GM21390 (cell line): ENCODE measurements around the gene FRAT2.

Source experiments
- ATAC-seq: cut with Tn5 transposase; IDR thresholded peaks from one replicate; pipeline ENCODE4 v1.9.1; 2021; ENCODE audit not compliant: unreplicated experiment

FRAT2 gene, protein sequence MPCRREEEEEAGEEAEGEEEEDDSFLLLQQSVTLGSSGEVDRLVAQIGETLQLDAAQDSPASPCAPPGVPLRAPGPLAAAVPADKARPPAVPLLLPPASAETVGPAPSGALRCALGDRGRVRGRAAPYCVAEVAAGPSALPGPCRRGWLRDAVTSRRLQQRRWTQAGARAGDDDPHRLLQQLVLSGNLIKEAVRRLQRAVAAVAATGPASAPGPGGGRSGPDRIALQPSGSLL

DNA sequence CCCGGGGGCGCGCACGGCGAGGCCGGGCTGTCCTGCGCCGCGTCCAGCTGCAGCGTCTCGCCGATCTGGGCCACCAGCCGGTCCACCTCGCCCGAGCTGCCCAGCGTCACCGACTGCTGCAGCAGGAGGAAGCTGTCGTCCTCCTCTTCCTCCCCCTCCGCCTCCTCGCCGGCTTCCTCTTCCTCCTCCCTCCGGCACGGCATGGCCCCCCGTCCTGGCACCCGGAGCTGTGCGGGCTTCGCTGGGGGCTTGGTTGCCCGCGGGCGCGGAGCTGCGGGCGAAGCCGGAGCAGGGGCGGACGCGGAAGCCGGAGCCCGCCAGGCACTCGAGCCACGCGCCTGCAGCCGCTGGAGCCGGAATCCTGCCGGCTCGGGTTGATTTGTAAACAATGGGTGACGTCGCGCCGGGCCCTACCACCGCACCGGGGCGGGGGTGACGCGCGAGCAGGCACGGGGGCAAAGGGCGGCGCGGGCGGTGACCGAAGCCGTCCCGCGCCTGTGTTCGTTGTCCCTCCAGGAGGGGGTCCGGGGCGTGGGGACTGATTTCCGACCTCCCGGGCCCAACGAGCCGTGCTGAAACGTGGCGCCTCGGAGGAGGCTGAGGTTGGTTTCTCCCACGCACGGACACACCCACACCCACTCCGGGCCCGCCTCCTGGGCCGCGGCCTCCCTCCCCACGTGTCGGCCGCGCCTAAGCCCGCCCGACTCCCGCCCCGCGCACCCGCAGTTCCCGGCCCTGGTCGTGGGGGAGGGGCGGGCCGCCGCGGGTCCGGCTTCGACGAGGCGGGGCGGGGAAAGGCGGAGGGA, at the start of gene FRAT2:
Gene FRAT2 (minus strand): TSS at position 360 of the 806 bp plus-strand sequence. CDS start 157 bp downstream, at position 203.
- ATAC-seq = peak; percentile 83

DNA sequence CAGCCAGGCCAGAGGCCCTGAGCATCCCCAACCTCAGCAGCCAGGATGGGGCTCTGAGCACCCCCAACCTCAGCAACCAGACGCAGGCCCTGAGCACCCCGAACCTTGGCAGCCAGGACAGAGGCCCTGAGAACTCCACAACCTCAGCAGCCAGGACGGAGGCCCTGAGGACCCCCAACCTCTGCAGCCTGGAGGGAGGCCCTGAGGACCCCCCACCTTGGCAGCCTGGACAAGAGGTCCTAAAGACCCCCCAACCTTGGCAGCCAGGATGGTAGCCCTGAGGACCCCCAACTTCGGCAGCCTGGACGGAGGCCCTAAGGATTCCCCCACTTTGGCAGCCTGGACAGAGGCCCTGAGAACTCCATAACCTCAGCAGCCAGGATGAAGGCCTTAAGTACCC, 49.6 kb upstream of the FRAT2 start:
- ATAC-seq = no peak

DNA sequence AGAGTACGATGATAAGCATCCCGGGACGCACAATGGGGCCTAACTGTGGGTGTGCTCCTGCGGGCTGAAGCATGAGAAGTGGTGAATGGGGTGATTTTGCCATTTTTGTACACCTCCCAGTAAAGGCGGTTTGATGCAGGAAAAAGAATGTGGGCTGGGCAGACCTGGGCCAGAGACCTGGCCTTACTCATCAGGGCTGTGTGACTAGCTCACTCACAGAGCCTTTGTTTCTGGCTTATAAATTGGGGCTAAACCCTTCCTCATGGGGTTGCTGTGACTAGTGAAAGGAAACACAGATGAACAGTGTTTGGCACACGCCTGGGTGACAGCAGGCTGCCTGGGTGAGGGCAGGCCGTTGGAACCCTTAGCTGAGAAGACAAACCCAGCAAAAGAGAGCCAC, 48.6 kb upstream of the FRAT2 start:
- no peak for ATAC-seq

DNA sequence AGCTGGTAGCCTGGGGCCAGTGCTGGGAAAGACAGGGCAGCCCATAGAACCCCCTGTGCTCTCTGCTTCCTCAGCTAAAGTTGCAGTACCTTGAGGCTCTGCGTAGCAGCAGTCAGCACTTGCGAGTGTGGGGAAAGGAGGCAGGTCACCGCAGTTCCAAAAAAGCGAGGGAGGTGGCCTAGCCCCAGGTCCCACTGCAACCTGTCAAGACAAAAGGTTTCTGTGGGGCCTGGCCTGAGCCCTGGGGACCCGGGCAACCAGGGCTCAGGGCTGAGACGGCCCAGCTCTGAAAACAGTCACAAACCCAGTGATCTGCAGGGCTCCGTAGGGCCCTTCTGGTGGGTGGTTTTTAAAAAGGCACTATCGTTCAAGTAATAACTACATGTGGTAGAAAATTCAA, 47.1 kb upstream of the FRAT2 start:
- no peak for ATAC-seq

DNA sequence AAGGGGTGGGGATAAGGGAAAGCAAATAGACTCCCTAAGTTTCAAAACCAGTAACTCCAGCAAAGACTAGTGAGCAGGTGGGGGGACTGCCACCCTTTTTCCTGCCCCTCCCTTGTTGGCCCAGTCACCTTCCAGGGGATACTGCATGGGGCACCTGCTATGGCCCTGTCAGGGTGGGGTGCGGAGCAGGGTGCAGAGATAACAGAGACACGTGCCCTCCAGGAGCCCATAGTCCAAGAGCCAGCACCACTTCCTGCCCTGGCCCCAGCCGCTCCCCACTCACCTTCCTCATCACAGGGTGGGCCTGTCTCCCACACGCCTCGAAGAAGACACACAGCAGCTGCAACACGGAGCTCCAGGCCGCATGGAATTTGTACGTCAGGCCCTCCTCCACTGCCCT, 46.0 kb upstream of the FRAT2 start:
- no peak for ATAC-seq

DNA sequence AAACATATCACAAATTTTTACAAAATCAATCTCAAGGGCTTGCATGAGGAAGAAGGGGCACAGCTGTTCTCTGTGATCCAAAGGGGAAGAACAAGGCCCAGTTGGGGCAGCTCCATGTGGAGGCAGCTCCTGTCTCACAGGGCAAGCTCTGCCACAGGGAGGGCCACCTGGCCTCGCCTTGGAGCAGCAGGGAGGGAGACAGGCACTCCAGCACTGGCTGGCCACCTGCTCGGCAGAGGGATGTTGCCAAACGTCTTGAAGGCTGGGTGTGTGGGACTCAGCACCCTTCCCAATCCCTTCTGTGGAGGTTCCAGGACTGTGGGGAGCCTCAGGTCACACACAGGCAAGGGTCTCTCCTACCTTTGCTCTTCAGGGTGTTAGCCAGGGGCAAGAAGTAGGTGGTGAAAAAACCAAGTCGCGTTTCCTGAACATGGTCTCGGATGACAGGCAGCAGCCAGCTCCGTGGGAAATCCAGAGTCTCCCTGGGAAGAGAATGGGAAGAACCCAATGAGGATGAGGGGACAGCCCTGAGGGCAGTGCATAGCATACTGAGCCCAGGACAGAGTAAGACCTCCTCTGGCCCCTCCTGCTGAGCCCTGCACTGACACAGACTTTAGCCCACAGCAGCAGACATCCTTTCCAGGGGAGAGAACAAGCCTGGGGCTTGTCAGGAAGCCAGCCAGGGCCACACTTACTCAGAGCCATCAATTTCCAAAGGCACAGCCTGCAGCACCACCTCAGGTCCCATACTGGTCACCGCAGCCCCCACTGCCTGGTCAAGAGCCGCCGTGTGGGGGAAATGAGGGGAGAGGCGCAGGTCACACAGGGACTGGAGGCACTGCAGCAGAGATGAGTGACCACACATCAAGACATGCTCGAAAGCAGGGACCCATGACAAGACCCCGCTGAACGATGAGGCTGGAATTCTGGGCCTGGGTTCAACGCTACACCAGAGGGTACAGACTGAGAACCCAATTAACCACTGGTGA, 44.7 kb upstream of the FRAT2 start:
- no peak for ATAC-seq

DNA sequence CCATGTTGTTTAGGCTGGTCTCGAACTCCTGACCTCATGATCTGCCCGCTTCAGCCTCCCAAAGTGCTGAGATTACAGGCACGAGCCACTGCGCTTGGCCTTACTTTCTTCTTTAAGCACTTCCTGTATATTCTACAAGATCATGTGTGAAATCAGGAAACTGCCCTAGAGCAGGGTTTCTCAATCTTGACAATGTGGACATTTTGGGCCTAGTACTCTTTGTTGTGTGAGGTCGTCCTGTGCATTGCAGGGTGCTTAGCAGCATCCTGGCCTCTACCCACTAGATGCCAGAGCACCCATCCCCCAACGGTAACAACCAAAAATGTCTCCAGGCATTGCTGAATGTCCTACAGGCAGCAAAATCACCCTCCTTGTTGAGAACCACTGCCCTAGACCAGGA, 41.9 kb upstream of the FRAT2 start:
- no peak for ATAC-seq

DNA sequence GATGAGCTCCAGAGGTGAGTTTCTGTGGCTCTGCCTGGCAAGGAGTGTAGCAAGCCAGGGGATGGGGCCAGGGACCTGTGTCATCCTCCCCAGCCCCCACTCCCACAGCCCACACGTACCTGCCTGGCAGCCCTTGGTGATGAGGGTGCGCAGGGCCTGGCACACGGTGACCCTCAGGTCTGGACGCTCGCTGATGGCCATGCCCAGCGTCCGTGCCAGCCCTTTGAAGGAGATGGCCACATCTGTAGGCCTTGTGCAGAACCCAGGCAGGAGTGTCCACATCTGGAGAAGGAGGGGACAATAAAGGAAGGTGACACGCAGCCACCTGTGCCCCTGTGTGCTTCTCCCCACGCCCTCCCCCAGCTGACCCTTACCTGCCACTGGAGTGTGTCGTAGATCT, 38.9 kb upstream of the FRAT2 start:
- no peak for ATAC-seq

DNA sequence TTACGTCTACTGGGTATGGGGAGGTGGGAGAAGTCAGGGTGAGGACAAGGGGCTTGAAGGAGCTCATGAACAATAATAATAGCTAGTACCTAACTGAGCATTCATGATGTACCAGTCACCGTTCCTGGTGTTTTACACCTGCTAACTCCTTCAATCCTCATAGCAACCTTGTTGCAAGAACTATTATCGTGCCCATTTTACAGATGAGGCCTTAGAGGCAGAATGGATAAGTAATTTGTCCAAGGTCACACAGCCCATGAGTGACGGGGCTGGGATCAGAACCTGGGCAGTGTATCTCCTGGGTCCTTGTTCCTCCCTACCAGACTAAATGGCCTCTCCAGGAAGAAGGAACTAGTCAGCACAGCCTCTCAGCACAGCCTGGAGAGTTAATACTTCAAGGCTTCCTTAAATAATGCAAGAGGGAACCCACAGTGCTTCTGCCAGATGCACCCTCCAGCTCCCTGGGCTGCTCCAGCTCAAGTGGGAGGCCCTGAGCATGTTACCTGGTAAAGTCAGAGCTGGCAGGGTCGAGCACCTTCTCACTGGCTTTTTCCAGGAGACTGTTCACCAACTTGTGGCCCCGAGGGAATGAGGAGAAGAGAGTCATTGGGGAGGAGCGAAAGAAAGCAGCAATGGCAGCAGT, 37.8 kb upstream of the FRAT2 start:
- ATAC-seq = no peak

DNA sequence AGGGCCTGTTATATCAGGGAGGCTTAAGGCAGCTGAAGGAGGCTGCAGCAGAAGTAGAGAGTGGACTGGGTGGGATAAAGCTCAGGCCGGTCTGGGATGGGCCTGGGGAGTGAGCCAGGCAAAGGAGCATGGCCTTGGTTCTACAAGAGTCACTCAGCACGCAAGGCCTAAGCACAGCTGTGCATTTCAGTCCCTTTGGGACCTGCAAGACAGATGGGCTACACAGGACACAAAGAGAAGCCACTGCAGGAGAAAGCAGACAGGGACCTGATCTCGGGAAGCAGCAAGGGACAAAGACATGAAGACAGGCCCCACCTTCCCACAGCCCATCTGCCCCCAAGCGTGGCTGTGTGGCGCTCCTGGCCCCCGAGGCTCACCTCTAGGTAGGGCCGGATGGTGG, 37.2 kb upstream of the FRAT2 start:
- no peak for ATAC-seq

DNA sequence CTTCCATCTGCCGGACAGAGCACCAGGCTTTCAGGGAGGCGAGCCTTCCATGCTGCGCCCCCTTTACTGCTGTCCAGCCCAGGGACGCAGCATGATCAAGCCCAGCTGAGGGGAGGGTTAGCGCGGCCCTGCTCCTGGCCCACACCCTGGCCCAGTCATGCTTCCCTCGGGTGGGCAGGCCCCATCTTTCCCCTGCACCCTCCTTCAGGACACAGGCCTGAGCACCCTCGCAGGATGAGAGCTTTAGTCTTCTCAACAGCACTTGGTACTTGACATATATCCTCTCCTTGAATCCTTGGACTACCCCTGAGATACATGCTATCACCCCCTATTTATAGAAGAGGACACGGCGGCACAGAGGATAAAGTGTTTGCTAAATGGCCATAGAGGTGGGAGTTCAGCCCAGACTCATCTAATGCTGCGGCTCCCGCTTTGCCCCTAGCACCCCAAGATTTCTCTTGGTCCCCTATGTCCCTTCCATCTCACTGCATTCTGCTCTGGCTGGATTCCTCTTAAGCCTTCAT, 32.7 kb upstream of the FRAT2 start:
- ATAC-seq = no peak

DNA sequence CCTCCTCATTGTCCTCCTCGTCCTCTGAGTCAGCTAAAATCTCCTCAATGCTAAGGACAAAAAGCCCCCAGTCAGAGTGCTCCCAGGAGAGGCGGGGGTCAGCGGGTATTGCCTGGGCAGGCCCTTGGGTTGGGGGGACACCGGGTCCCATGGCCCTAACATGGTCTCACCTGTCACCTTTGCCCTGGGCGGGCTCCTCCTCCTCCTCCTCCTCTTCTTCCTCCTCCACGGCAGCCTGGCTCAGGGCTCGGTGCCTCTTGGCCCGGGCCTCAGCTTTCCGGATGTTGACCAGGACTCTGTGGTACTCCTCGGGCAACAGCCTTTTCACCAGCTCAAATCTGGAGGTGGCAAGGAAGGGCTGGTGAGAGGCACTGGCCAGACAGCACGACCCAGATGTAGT, 32.0 kb upstream of the FRAT2 start:
- no peak for ATAC-seq

DNA sequence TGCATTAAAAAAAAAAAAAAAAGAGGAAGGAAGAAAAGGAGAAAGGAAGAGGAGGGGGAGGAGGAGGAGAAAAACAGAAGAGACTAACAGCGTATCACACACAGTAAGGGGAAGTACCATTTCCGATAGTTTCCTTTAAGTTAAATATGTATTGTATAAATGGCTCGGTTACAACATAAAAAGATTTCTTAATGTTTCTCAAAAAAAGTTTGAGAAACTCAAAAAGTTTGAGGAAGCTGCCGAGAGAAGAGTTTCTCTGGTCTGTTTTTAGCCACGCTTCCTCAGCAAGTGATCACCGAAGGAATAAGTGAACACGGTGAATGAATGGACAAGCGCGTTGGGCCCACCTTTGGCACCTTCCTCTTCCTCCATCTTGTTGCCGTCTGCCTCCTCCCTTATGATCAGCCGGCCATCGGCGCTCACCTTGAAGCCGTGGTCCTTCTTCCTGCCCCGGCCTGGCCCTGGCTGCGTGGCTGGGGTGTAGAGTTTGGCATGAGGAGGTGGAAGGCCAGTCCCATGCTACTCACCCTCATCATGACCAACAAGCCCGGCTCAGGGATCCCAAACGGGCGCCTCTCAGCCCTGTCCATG, 31.3 kb upstream of the FRAT2 start:
- no peak for ATAC-seq

DNA sequence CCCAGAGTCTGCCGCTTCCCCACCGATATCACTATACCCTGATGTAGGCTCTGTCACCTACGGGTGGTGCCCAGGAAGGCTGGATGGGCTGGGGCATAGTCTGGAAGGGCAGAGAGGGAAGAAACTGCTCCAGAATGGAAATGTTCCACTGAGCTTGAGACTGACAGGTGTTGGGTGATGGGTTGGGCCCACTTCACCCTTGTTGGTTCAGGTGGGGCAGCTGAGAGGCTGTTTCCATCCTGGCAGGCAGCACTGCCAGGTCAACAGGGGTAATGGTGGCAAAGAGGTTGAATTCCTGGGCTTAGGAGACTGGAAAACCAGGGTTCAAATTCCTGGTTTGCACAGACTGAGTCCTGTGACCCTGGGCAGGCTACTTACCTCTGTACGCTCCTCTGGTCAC, 28.5 kb upstream of the FRAT2 start:
- no peak for ATAC-seq

DNA sequence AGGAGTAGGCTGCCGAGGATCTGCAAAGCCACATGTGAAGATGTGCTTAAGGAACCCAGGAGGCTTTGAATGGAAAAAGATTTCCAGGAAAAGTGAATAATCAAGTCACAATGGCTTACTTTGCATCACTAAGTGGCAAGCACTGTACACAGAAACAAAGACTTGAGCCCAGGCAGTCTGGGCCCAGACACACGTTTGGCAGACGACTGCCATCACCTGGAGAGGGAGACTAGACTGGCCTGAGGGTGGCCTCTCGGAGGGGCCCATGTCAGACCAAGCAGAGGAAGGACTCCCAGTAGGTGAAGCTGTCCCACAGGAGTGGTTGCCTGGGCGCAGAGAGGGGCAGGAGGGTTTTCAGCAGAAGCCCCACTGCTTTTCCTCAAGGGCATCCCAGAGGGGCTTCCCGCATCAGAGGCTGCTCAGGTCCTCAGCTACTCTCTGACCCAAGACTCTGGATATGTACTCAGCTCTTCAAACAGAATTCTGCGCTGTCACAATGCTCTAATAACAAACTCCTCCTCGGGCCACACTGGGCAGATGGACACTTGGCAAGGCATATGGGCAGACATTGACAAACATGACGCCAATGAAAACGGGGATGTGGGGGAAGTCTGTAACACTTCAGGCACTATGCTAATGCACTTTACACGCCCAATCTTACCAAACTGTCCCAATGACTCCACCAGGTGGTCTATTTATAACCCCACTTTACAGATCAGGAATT, 27.9 kb upstream of the FRAT2 start:
- no peak for ATAC-seq

DNA sequence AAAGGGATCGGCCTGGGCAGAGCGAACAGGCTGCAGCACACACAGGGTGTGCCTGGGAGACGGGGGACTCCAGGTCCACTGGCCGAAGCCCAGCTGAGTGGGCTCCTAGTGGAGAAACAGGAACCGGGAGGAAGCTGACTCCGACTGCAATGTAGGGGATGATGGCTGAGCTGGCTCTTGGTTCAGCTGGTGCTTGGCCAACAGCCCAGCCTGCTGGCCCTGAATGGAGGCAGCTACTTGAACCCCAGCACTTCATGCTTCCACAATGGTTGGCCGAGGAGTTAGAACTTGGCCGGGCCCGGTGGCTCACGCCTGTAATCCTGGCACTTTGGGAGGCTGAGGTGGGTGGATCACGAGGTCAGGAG, 27.0 kb upstream of the FRAT2 start:
- no peak for ATAC-seq

DNA sequence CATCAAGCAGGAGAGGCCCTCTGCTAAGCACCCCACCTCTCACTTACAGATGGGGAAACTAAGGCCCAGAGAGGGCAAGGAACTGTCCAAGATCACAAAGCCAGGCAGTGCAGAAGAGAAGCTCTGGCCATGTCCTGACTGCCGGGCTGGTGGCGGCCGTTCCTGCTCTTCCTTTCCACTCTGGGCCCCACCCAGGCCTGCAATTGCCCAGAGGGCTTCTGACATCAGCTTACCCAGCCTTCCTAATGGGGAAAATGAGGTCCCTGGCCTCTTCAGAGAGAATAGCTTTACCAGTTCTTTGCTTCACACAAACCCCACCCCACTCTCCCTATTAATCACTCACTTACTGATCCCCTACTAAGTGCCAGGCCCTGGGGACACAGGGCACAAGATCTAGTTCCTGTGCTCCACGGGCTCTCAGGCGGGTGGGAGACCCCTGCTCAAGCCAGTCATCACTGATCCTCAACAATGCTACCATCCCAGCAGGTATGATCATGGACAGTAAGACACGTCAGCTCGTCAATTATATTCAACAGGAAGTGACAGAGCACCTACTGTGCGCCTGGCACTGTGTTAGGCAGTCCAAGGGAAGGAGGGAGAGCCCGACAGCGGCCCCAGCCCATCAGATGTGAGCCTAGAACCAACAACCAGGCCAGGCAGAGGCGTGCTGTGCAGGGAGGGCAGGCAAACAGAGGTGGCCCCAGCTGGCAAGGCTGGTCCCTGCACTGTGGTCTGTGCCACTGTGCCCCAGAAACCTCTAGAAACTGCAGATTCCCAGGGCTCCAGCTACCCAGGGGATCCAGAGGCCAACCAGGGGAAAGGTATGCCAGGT, 26.4 kb upstream of the FRAT2 start:
- no peak for ATAC-seq

DNA sequence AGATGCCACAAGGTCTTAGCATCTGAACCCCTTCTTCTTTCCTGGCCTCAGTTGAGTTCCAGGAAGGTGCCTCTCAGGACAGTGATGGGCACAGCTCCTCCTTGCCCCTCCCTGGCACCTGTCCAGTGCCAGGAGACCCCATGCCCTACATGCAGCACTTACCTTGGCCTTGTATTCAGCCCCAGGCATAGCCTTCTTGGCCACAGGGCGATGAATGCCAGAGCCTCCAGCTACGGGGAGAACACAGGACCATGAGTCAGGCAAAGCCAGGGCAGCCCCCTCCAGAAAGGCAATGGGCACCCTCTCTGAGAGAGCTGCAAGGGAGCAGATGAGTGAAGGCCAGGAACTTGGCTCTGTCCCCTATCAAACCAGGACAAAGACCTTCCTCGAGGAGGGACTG, 24.3 kb upstream of the FRAT2 start:
- ATAC-seq = no peak

DNA sequence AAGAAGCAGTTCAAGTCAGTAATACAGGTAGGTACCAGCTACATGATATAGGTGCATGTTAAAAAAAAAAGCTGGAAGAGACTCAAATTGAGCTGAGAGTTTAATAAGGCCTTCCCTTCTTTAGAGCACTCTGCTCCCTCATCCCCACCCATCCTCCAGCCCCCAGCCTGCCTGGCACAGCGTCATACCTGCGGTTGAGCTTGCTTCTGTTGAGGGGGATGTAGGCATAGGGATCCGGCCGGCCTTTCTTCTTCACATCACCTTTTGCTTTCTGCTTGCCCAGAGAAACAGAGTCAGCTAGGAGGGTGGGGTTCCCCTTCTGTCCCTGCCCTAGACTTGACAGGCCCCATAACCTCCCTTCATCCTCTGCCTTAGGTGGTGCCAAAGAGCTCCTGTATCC, 23.8 kb upstream of the FRAT2 start:
- no peak for ATAC-seq
